IMR-90 (cell line): ENCODE results near the gene RIOK1. TPM values are rescaled to one million over a fixed set of nuclear protein-coding genes. Genes with fewer than 3 reads are reported as not detected.
A peak's percentile ranks its signal among the peaks of the same experiment; 100 is the strongest.

ENCODE experiments used
- ATAC-seq: fragments of 200-7000 bp; cut with Tn5 transposase; 2 replicates; pipeline ENCODE4 v1.9.1; 2020; ENCODE audit warnings: low read depth, mild to moderate bottlenecking, moderate library complexity
- BruUV-seq: library from RNA; stranded (reverse); fragments of 400-500 nt; replicated peaks from 2 replicates; lab custom pipeline; 2021; lab: Mats Ljungman, UMichigan
- CTCF ChIA-PET: fragments of 300-600 bp; formaldehyde crosslinking; extraction: SDS; loops from one replicate; lab custom pipeline; 2021; ENCODE audit warnings: antibody characterized with exemption; lab: Yijun Ruan, JAX
- POLR2A ChIA-PET: fragments of 300-600 bp; sonication (Branson Sonifier 250); formaldehyde crosslinking; loops from one replicate; lab custom pipeline; 2022; ENCODE audit warnings: antibody characterized with exemption; ENCODE audit not compliant: unreplicated experiment; lab: Charles Lee
- DNase-seq: peaks from one replicate; pipeline ENCODE4 v3.0.0; 2013
- H2AFZ ChIP-seq: replicated peaks from 2 replicates; pipeline ENCODE3; 2013; ENCODE audit warnings: low read length, mild to moderate bottlenecking; ENCODE audit not compliant: poor library complexity
- H2AK5ac ChIP-seq: 2 replicates; pipeline ENCODE4 v1.6.1; 2013; ENCODE audit warnings: low read depth, low read length, inconsistent platforms
- H2AK9ac ChIP-seq: replicated peaks from 2 replicates; pipeline ENCODE3; 2013; ENCODE audit warnings: mild to moderate bottlenecking, low read depth, low read length, moderate library complexity; ENCODE audit not compliant: poor library complexity
- H2BK120ac ChIP-seq: 2 replicates; pipeline ENCODE4 v1.6.1; 2013; ENCODE audit warnings: low read depth, low read length, inconsistent platforms
- H2BK15ac ChIP-seq: 3 replicates; pipeline ENCODE4 v1.6.1; 2013; ENCODE audit warnings: low read depth, low read length, inconsistent platforms
- H2BK20ac ChIP-seq: 2 replicates; pipeline ENCODE4 v1.6.1; 2013; ENCODE audit warnings: low read depth, mild to moderate bottlenecking, inconsistent platforms, low read length, moderate library complexity
- H2BK5ac ChIP-seq: 2 replicates; pipeline ENCODE4 v1.6.1; 2013; ENCODE audit warnings: mild to moderate bottlenecking, low read depth, low read length, inconsistent platforms; ENCODE audit not compliant: poor library complexity, severe bottlenecking
- H3K14ac ChIP-seq: replicated peaks from 2 replicates; pipeline ENCODE4 v1.6.1; 2013; ENCODE audit warnings: low read depth, low read length, inconsistent platforms
- H3K18ac ChIP-seq: 2 replicates; pipeline ENCODE4 v1.6.1; 2013; ENCODE audit warnings: low read depth, low read length, control low read depth
- H3K23ac ChIP-seq: 2 replicates; pipeline ENCODE4 v1.6.1; 2013; ENCODE audit warnings: low read depth, low read length, inconsistent platforms
- H3K27ac ChIP-seq: 2 replicates; pipeline ENCODE4 v1.5.1; 2013; ENCODE audit warnings: mild to moderate bottlenecking, control low read depth, low read length; ENCODE audit not compliant: insufficient read depth
- H3K27me3 ChIP-seq: 2 replicates; pipeline ENCODE4 v1.6.1; 2013; ENCODE audit warnings: low read length; ENCODE audit not compliant: control insufficient read depth, insufficient read depth
- H3K36me3 ChIP-seq: 2 replicates; pipeline ENCODE4 v1.6.1; 2013; ENCODE audit warnings: low read length, mixed read lengths; ENCODE audit not compliant: control insufficient read depth, insufficient read depth
- H3K4ac ChIP-seq: 2 replicates; pipeline ENCODE4 v1.6.1; 2013; ENCODE audit warnings: low read depth, low read length, inconsistent platforms
- H3K4me1 ChIP-seq: 2 replicates; pipeline ENCODE4 v1.6.1; 2013; ENCODE audit warnings: low read length, mixed read lengths; ENCODE audit not compliant: control insufficient read depth, insufficient read depth
- H3K4me2 ChIP-seq: 2 replicates; pipeline ENCODE4 v1.6.1; 2013; ENCODE audit warnings: low read depth, mild to moderate bottlenecking, control low read depth, low read length, moderate library complexity
- H3K4me3 ChIP-seq: 2 replicates; pipeline ENCODE4 v1.5.1; 2013; ENCODE audit warnings: low read depth, mild to moderate bottlenecking, control low read depth, low read length, moderate library complexity; ENCODE audit not compliant: insufficient read depth
- H3K56ac ChIP-seq: 2 replicates; pipeline ENCODE4 v1.6.1; 2013; ENCODE audit warnings: low read length, inconsistent platforms; ENCODE audit not compliant: insufficient read depth; ENCODE audit errors: extremely low read depth
- H3K79me1 ChIP-seq, 2 experiments: 2 replicates each; pipeline ENCODE4 v1.6.1; 2013; ENCODE audit warnings: low read length in 2 of 2, inconsistent platforms in 1 of 2, low read depth in 1 of 2
- H3K9ac ChIP-seq: 2 replicates; pipeline ENCODE4 v1.6.1; 2013; ENCODE audit warnings: low read depth, low read length, control low read depth
- H3K9me1 ChIP-seq: 2 replicates; pipeline ENCODE4 v1.6.1; 2013; ENCODE audit warnings: low read length, inconsistent platforms; ENCODE audit not compliant: insufficient read depth
- H3K9me3 ChIP-seq: 2 replicates; pipeline ENCODE4 v1.6.1; 2013; ENCODE audit warnings: low read length; ENCODE audit not compliant: control insufficient read depth, insufficient read depth
- H4K20me1 ChIP-seq: 2 replicates; pipeline ENCODE4 v1.6.1; 2013; ENCODE audit warnings: low read length, inconsistent platforms; ENCODE audit not compliant: insufficient read depth
- H4K5ac ChIP-seq: 2 replicates; pipeline ENCODE4 v1.6.1; 2013; ENCODE audit warnings: mild to moderate bottlenecking, low read depth, low read length, control low read depth
- H4K8ac ChIP-seq, 2 experiments: 2 replicates each; pipeline ENCODE4 v1.6.1; 2013; ENCODE audit warnings: low read depth in 2 of 2, low read length in 2 of 2, control low read depth in 1 of 2, inconsistent platforms in 1 of 2
- H4K91ac ChIP-seq: 2 replicates; pipeline ENCODE4 v1.6.1; 2013; ENCODE audit warnings: low read depth, low read length, inconsistent platforms; ENCODE audit not compliant: insufficient read depth
- CEBPB ChIP-seq: IDR thresholded peaks from 2 replicates; pipeline ENCODE4 v1.6.1; 2012; ENCODE audit warnings: low read depth, low read length, improper control_type of control experiment
- FOS ChIP-seq: fragments of 150-350 bp; IDR thresholded peaks from 2 replicates; pipeline ENCODE4 v1.6.1; 2016; ENCODE audit warnings: low read depth, low read length
- MXI1 ChIP-seq: IDR thresholded peaks from 2 replicates; pipeline ENCODE4 v1.6.1; 2012; ENCODE audit warnings: low read depth, mild to moderate bottlenecking, low read length, moderate library complexity, borderline replicate concordance
- POLR2A ChIP-seq: IDR thresholded peaks from 2 replicates; pipeline ENCODE4 v1.6.1; 2012; ENCODE audit warnings: mild to moderate bottlenecking, low read depth, low read length
- RCOR1 ChIP-seq: IDR thresholded peaks from 2 replicates; pipeline ENCODE4 v1.6.1; 2012; ENCODE audit warnings: mild to moderate bottlenecking, low read length, improper control_type of control experiment; ENCODE audit not compliant: insufficient replicate concordance
- SMC3 ChIP-seq: fragments of 150-350 bp; IDR thresholded peaks from 2 replicates; pipeline ENCODE4 v1.6.1; 2016; ENCODE audit warnings: low read depth, mild to moderate bottlenecking, antibody characterized with exemption, low read length, moderate library complexity
- USF2 ChIP-seq: fragments of 150-350 bp; IDR thresholded peaks from 2 replicates; pipeline ENCODE4 v1.6.1; 2017; ENCODE audit warnings: mild to moderate bottlenecking, antibody characterized with exemption, low read length, low read depth
- WGBS, 2 experiments: methylation state at CpG; one replicate each; pipeline versions ENCODE4 v1.1.5 to v1.1.7; 2013; ENCODE audit warnings: missing lambda C conversion rate in 2 of 2; ENCODE audit not compliant: insufficient read length in 1 of 2; ENCODE audit errors: extremely low coverage in 2 of 2; 5-methylcytosine and 5-hydroxymethylcytosine counted together
- dilution Hi-C: fragments of 300-500 bp; cut with HindIII; formaldehyde crosslinking; loops from one replicate; pipeline ENCODE4 v1.14.3; 2018; ENCODE audit warnings: low sequenced_read_pairs; ENCODE audit not compliant: unreplicated experiment
- in situ Hi-C: fragments of 300-500 bp; cut with MboI; formaldehyde crosslinking; loops from 3 replicates; pipeline ENCODE4 v1.14.3; 2019; ENCODE audit warnings: low sequenced_read_pairs, inconsistent platforms, mixed read lengths
- intact Hi-C: fragments of 100-400 bp; cut with micrococcal nuclease; formaldehyde crosslinking; loops from 2 replicates; pipeline ENCODE4 v1.10.0; 2022
- polyA plus RNA-seq, 3 experiments: library from polyadenylated mRNA; depleted of rRNA; stranded (reverse); fragments of >200 nt; gene quantifications; 2 replicates each; pipeline ENCODE4 v1.2.3, GENCODE V29; 2012; ENCODE audit warnings: low replicate concordance in 1 of 3
- total RNA-seq: library from RNA; depleted of rRNA; stranded (reverse); fragments of >200 nt; gene quantifications from 2 replicates; pipeline ENCODE4 v1.2.3, GENCODE V29; 2012

RIOK1 gene
- total and polyA plus RNA-seq, 2 of the 4 experiments (the other 2 are of a cell fraction): 17.0 to 17.8 TPM

GRCh38 chr6:7413151-7413823, 23.7 kb downstream of the RIOK1 start:
- no peak overlapping the region for H2BK15ac ChIP-seq
- POLR2A ChIA-PET: no interaction called here

More at GRCh38 chr6:7413151-7413823, 23.7 kb downstream of the RIOK1 start:
- H3K9me3 ChIP-seq: no peaks in the 10 kb centered on the region
- no peak overlapping the region for H4K5ac ChIP-seq
- TF ChIP-seq FOS (no peak), SMC3 (no peak), RCOR1 (no peak), POLR2A (no peak), USF2 (no peak), MXI1 (no peak), CEBPB (no peak)
- H2AFZ ChIP-seq: no peak overlapping the region
- no peak overlapping the region for H2BK20ac ChIP-seq
- no peak overlapping the region for H3K56ac ChIP-seq
- 80% methylated on average over 1 of the region's 2 CpGs; no CpG with 5 or more reads in 1 of the 2 experiments for WGBS, 2 experiments
- H3K79me1 ChIP-seq: peaks cover 5 to 6% of the 10 kb centered on the region in 2 experiments; a peak in 1 of 4 replicates
- H3K4ac ChIP-seq: no peak overlapping the region
- CTCF ChIA-PET: no interaction called here
- H3K14ac ChIP-seq: no peak overlapping the region
- DNase-seq (no peak), ATAC-seq (no peak)
- H2BK120ac ChIP-seq: no peak overlapping the region
- peak overlapping the region; percentile 93; the same call in 1 of the 2 replicates for H3K18ac ChIP-seq
- peaks cover 14% of the 10 kb centered on the region for H3K36me3 ChIP-seq
- no TSS peak for BruUV-seq
- peaks cover 8% of the 10 kb centered on the region for H3K4me1 ChIP-seq
- H3K9me1 ChIP-seq: 0 out of 2 replicates have a peak, but pooled peaks cover 5% of the 10 kb centered on the region
- dilution Hi-C loops (no loop called here), in situ Hi-C loops (no loop called here), intact Hi-C loops (loop anchor here (5.0 kb wide), 1 partner anchor 194 kb away; no protein-coding TSS in a partner anchor)
- H3K4me3 ChIP-seq: no peak overlapping the region
- no peak overlapping the region for H2AK9ac ChIP-seq
- H3K27ac ChIP-seq: no peak overlapping the region; the same call in 1 of the 2 replicates
- H4K91ac ChIP-seq: no peak overlapping the region
- H3K27me3 ChIP-seq: no peaks in the 10 kb centered on the region
- H4K20me1 ChIP-seq: no peaks in the 10 kb centered on the region
- H2BK5ac ChIP-seq: peak overlapping the region; percentile 70
- no peak overlapping the region for H4K8ac ChIP-seq
- H3K9ac ChIP-seq: no peak overlapping the region
- H3K4me2 ChIP-seq: no peak overlapping the region
- H2AK5ac ChIP-seq: no peak overlapping the region
- no peak overlapping the region for H3K23ac ChIP-seq
